GM18861 (cell line): ENCODE results near the gene GRK1.

Experiments used
- ATAC-seq: cut with Tn5 transposase; IDR thresholded peaks from one replicate; pipeline ENCODE4 v1.9.1; 2021; ENCODE audit not compliant: unreplicated experiment

Gene GRK1

GRCh38 chr13:113632706-113633484, 34.1 kb upstream of the GRK1 start:
- ATAC-seq, result no peak

- ATAC-seq, result no peak
Measured at GRCh38 chr13:113633485-113633873, 33.5 kb upstream of the GRK1 start.

- no peak for ATAC-seq
Measured at GRCh38 chr13:113634279-113635047, 32.6 kb upstream of the GRK1 start.

GRCh38 chr13:113635048-113635420, 32.0 kb upstream of the GRK1 start:
- ATAC-seq, result no peak

GRCh38 chr13:113635709-113636108, 31.3 kb upstream of the GRK1 start:
- no peak for ATAC-seq

GRCh38 chr13:113636266-113636963, 30.6 kb upstream of the GRK1 start:
- ATAC-seq, result no peak

GRCh38 chr13:113637262-113638160, 29.5 kb upstream of the GRK1 start:
- ATAC-seq, result no peak

- no peak for ATAC-seq
Measured at GRCh38 chr13:113638173-113638746, 28.8 kb upstream of the GRK1 start.

- ATAC-seq, result no peak
Measured at GRCh38 chr13:113638806-113639205, 28.2 kb upstream of the GRK1 start.

- ATAC-seq, result no peak
Measured at GRCh38 chr13:113639616-113640262, 27.3 kb upstream of the GRK1 start.

GRCh38 chr13:113641426-113641825, 25.6 kb upstream of the GRK1 start:
- no peak for ATAC-seq

GRCh38 chr13:113642563-113642962, 24.5 kb upstream of the GRK1 start:
- no peak for ATAC-seq

- no peak for ATAC-seq
Measured at GRCh38 chr13:113643593-113643992, 23.4 kb upstream of the GRK1 start.

GRCh38 chr13:113644800-113645199, 22.2 kb upstream of the GRK1 start:
- ATAC-seq, result no peak

GRCh38 chr13:113645329-113645728, 21.7 kb upstream of the GRK1 start:
- no peak for ATAC-seq

- ATAC-seq, result no peak
Measured at GRCh38 chr13:113646376-113646775, 20.6 kb upstream of the GRK1 start.

GRCh38 chr13:113646921-113647340, 20.1 kb upstream of the GRK1 start:
- no peak for ATAC-seq

- no peak for ATAC-seq
Measured at GRCh38 chr13:113647351-113648215, 19.4 kb upstream of the GRK1 start.

GRCh38 chr13:113648216-113648610, 18.8 kb upstream of the GRK1 start:
- no peak for ATAC-seq
